ENCODE results near the gene ACTG2.

The ACTG2 gene

DNA sequence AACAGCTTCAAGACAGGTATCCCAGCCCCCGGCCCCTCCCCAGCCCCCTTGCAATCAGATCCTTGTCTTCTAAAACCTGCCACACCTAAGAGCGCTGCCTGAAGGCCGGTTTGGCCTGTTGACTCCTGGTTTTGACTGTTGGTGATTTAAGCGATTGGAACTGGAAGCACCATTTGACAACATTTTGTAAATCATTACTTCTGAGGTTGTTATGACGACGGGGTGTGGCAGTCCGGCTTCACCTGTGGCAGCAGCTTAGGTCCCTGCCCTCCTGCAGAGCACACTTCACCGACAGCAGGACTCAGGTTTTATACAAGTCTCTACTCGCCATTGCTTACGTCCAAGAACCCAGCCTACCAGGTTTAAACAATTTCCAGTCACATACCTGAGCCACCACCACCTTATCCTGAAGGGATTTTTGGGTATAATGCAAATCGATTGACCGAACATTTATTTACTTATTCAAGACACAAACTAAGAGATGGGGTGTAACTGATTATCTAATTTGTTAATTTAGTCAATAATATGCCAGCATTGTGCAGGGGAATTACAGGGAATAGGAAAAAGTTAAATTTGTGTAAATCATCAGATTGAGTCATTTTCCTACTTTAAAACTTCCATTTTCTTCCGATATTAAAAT, 33.2 kb downstream of the ACTG2 start:
- Histone ChIP-seq H3K27ac (ENCODE audit: low read depth, low read length) (no peak overlapping the region), H3K27me3 (ENCODE audit: control insufficient read depth, insufficient read depth, low read length) (no peaks in the 10 kb centered on the region), H3K9ac (ENCODE audit: low read depth, low read length) (no peak overlapping the region), H3K4me3 (ENCODE audit: low read depth, low read length) (peak overlapping the region; percentile 97), H3K9me3 (ENCODE audit: control insufficient read depth, insufficient read depth, low read length) (no peaks in the 10 kb centered on the region), H3K36me3 (ENCODE audit: control insufficient read depth, insufficient read depth, low read length) (no peaks in the 10 kb centered on the region), H3K4me1 (ENCODE audit: control insufficient read depth, insufficient read depth, low read length) (peaks cover 18% of the 10 kb centered on the region)

- no peaks in the 10 kb centered on the region for H3K9me3 ChIP-seq (ENCODE audit: control insufficient read depth, insufficient read depth, low read length)
- H3K27me3 ChIP-seq (ENCODE audit: control insufficient read depth, insufficient read depth, low read length), result no peaks in the 10 kb centered on the region
- peaks cover under 1% of the 10 kb centered on the region; the same call in 1 of the 2 replicates for H3K36me3 ChIP-seq (ENCODE audit: control insufficient read depth, insufficient read depth, low read length)
- H3K27ac ChIP-seq (ENCODE audit: low read depth, low read length), result peak within 1 kb of the TSS; percentile 88
- peak within 1 kb of the TSS; percentile 97 for H3K9ac ChIP-seq (ENCODE audit: low read depth, low read length)
- peaks cover 13% of the 10 kb centered on the region for H3K4me1 ChIP-seq (ENCODE audit: control insufficient read depth, insufficient read depth, low read length)
- peak within 1 kb of the TSS; percentile 97 for H3K4me3 ChIP-seq (ENCODE audit: low read depth, low read length)
Observed at GRCh38 chr2:73926493-73927327, 33.9 kb downstream of the ACTG2 start, which contains the start of gene DGUOK. TSS of gene DGUOK (plus strand) at chr2:73926880. CDS start at chr2:73926911, 31 bp downstream.

DNA sequence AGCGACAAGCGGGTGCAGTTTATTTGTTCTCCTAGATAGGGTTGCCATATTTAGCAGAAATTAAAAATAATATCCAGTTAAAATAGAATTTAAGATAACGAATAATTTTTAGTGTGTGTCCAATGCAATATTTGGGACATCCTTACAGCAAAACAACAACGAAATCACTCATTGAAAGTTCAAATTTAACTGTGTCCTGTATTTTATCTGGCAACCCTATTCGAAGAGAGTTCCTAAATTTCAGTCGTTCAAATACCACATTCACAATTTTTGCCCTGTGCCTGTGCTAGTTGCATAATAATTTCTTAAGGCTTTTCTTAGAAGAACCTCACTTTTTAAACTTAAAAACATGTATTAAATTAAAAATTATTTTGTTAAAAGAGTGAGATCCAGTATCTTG, 34.5 kb downstream of the ACTG2 start:
- Histone ChIP-seq H3K27ac (ENCODE audit: low read depth, low read length) (peak overlapping the region; percentile 88), H3K36me3 (ENCODE audit: control insufficient read depth, insufficient read depth, low read length) (peaks cover 6% of the 10 kb centered on the region), H3K4me3 (ENCODE audit: low read depth, low read length) (peak overlapping the region; percentile 97), H3K27me3 (ENCODE audit: control insufficient read depth, insufficient read depth, low read length) (no peaks in the 10 kb centered on the region), H3K9me3 (ENCODE audit: control insufficient read depth, insufficient read depth, low read length) (no peaks in the 10 kb centered on the region), H3K4me1 (ENCODE audit: control insufficient read depth, insufficient read depth, low read length) (peaks cover 13% of the 10 kb centered on the region), H3K9ac (ENCODE audit: low read depth, low read length) (peak overlapping the region; percentile 97)

- H3K27ac ChIP-seq (ENCODE audit: low read depth, low read length), result no peak overlapping the region
- no peaks in the 10 kb centered on the region for H3K27me3 ChIP-seq (ENCODE audit: control insufficient read depth, insufficient read depth, low read length)
- H3K9ac ChIP-seq (ENCODE audit: low read depth, low read length), result no peak overlapping the region
- H3K9me3 ChIP-seq (ENCODE audit: control insufficient read depth, insufficient read depth, low read length), result no peaks in the 10 kb centered on the region
- peaks cover 13% of the 10 kb centered on the region for H3K4me1 ChIP-seq (ENCODE audit: control insufficient read depth, insufficient read depth, low read length)
- peaks cover 16% of the 10 kb centered on the region for H3K36me3 ChIP-seq (ENCODE audit: control insufficient read depth, insufficient read depth, low read length)
- no peak overlapping the region for H3K4me3 ChIP-seq (ENCODE audit: low read depth, low read length)
Observed at GRCh38 chr2:73928963-73929347, 36.1 kb downstream of the ACTG2 start.

GRCh38 chr2:73930386-73930785, 37.6 kb downstream of the ACTG2 start:
- Histone ChIP-seq H3K36me3 (ENCODE audit: control insufficient read depth, insufficient read depth, low read length) (peaks cover 21% of the 10 kb centered on the region), H3K9ac (ENCODE audit: low read depth, low read length) (no peak overlapping the region), H3K4me3 (ENCODE audit: low read depth, low read length) (no peak overlapping the region), H3K9me3 (ENCODE audit: control insufficient read depth, insufficient read depth, low read length) (no peaks in the 10 kb centered on the region), H3K4me1 (ENCODE audit: control insufficient read depth, insufficient read depth, low read length) (peaks cover 13% of the 10 kb centered on the region), H3K27me3 (ENCODE audit: control insufficient read depth, insufficient read depth, low read length) (no peaks in the 10 kb centered on the region), H3K27ac (ENCODE audit: low read depth, low read length) (no peak overlapping the region)

DNA sequence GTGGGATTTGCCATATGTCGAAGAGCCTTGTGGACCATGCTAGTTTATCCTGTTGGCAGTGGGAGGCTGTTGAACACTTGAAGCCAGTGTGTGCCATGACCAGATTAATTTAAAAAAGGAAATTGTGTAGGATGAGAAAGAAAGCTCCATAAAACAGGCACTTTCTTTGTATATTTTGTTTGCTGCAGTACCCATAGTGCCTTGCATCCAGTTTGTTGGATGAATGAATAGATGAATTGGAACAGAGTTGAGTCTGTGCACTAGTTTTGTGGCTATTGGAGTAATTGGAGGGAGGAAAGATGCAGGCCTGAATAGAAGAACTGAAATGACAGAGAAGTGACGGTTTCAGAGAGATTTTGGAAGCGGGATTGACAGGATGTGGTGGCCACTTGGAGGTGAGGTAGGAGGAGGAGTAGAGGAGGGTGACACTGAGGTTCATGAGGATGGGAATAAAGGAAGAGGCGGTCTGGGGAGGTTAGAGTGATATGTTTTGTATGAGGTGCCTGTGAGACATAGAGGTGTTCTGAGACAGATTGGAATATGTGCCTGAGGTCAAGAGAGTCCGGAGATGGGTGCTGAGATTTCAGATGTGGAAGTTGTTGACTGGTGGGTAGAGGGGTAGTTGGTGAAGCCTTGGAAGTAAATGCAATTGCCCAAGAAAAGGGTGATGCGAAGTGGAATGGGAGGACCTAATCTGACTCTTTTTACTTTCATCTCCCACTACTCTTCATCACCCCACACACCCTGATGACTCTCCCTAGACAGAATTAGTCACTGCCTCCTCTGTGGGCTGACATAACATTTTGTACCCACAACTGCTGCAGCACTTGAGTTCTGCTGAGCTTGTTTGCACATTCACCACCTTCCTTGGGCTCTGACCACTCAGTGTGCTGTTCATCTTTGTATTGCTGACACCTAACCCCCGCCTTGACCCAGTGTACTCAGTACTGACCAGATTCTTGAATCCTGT, 39.0 kb downstream of the ACTG2 start:
- H3K36me3 ChIP-seq (ENCODE audit: control insufficient read depth, insufficient read depth, low read length), result peaks cover 33% of the 10 kb centered on the region
- H3K4me3 ChIP-seq (ENCODE audit: low read depth, low read length), result no peak overlapping the region
- no peak overlapping the region for H3K27ac ChIP-seq (ENCODE audit: low read depth, low read length)
- no peaks in the 10 kb centered on the region for H3K9me3 ChIP-seq (ENCODE audit: control insufficient read depth, insufficient read depth, low read length)
- H3K27me3 ChIP-seq (ENCODE audit: control insufficient read depth, insufficient read depth, low read length), result no peaks in the 10 kb centered on the region
- H3K4me1 ChIP-seq (ENCODE audit: control insufficient read depth, insufficient read depth, low read length), result peaks cover 7% of the 10 kb centered on the region
- no peak overlapping the region for H3K9ac ChIP-seq (ENCODE audit: low read depth, low read length)

DNA sequence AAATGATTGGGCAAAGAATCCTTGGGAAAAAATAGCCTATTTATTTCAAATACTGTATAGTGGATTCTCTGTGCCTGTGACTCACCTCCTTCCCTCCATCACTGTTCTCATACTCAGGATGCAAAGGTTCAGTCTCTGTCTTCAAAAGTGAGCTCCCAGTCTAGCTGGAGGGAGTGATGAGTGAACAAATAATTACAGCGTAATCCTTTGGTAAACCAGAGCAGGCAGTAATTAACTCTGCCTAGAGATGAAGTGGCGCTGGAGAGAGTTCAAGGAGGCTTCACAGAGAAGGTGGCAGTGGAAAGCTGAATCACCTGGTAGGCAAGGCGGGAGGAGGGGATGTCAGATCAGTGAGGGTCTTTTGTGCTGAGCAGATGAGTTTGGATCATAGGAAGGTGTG, 40.4 kb downstream of the ACTG2 start:
- no peaks in the 10 kb centered on the region for H3K9me3 ChIP-seq (ENCODE audit: control insufficient read depth, insufficient read depth, low read length)
- peaks cover 38% of the 10 kb centered on the region for H3K36me3 ChIP-seq (ENCODE audit: control insufficient read depth, insufficient read depth, low read length)

GRCh38 chr2:73935641-73936040, 42.8 kb downstream of the ACTG2 start:
- Histone ChIP-seq H3K9ac (ENCODE audit: low read depth, low read length) (no peak overlapping the region), H3K4me3 (ENCODE audit: low read depth, low read length) (no peak overlapping the region), H3K9me3 (ENCODE audit: control insufficient read depth, insufficient read depth, low read length) (no peaks in the 10 kb centered on the region), H3K27ac (ENCODE audit: low read depth, low read length) (no peak overlapping the region), H3K36me3 (ENCODE audit: control insufficient read depth, insufficient read depth, low read length) (peaks cover 56% of the 10 kb centered on the region), H3K4me1 (ENCODE audit: control insufficient read depth, insufficient read depth, low read length) (no peaks in the 10 kb centered on the region), H3K27me3 (ENCODE audit: control insufficient read depth, insufficient read depth, low read length) (no peaks in the 10 kb centered on the region)

More for the DNA sequence above, 40.4 kb downstream of the ACTG2 start:
- no peaks in the 10 kb centered on the region for H3K27me3 ChIP-seq (ENCODE audit: control insufficient read depth, insufficient read depth, low read length)
- H3K4me3 ChIP-seq (ENCODE audit: low read depth, low read length), result no peak overlapping the region
- H3K4me1 ChIP-seq (ENCODE audit: control insufficient read depth, insufficient read depth, low read length), result no peaks in the 10 kb centered on the region; the same call in none of the 2 replicates
- H3K9ac ChIP-seq (ENCODE audit: low read depth, low read length), result no peak overlapping the region
- H3K27ac ChIP-seq (ENCODE audit: low read depth, low read length), result no peak overlapping the region

- H3K4me1 ChIP-seq (ENCODE audit: control insufficient read depth, insufficient read depth, low read length), result no peaks in the 10 kb centered on the region
Observed at GRCh38 chr2:73937103-73937885, 44.5 kb downstream of the ACTG2 start.

GRCh38 chr2:73937899-73938298, 45.1 kb downstream of the ACTG2 start:
- Histone ChIP-seq H3K27me3 (ENCODE audit: control insufficient read depth, insufficient read depth, low read length) (no peaks in the 10 kb centered on the region), H3K36me3 (ENCODE audit: control insufficient read depth, insufficient read depth, low read length) (peaks cover 59% of the 10 kb centered on the region), H3K27ac (ENCODE audit: low read depth, low read length) (no peak overlapping the region), H3K9me3 (ENCODE audit: control insufficient read depth, insufficient read depth, low read length) (no peaks in the 10 kb centered on the region), H3K9ac (ENCODE audit: low read depth, low read length) (no peak overlapping the region), H3K4me1 (ENCODE audit: control insufficient read depth, insufficient read depth, low read length) (no peaks in the 10 kb centered on the region), H3K4me3 (ENCODE audit: low read depth, low read length) (no peak overlapping the region)

More at GRCh38 chr2:73937103-73937885, 44.5 kb downstream of the ACTG2 start:
- H3K4me3 ChIP-seq (ENCODE audit: low read depth, low read length), result no peak overlapping the region
- no peak overlapping the region for H3K27ac ChIP-seq (ENCODE audit: low read depth, low read length)
- H3K9ac ChIP-seq (ENCODE audit: low read depth, low read length), result no peak overlapping the region
- H3K36me3 ChIP-seq (ENCODE audit: control insufficient read depth, insufficient read depth, low read length), result peaks cover 62% of the 10 kb centered on the region
- H3K27me3 ChIP-seq (ENCODE audit: control insufficient read depth, insufficient read depth, low read length), result no peaks in the 10 kb centered on the region
- H3K9me3 ChIP-seq (ENCODE audit: control insufficient read depth, insufficient read depth, low read length), result no peaks in the 10 kb centered on the region
